Caco-2 (cell line): ENCODE data around the gene PROSER3. TPM values are rescaled to one million over a fixed set of nuclear protein-coding genes. Genes with fewer than 3 reads are reported as not detected.

ENCODE experiments used
- BruUV-seq: library from RNA; stranded (reverse); fragments of 400-500 nt; replicated peaks from 2 replicates; lab custom pipeline; 2021; lab: Mats Ljungman, UMichigan
- CTCF ChIA-PET: fragments of 300-600 bp; sonication (Branson Sonifier 250); formaldehyde crosslinking; loops from one replicate; lab custom pipeline; 2022; ENCODE audit warnings: antibody characterized with exemption; lab: Charles Lee
- POLR2A ChIA-PET: fragments of 300-600 bp; sonication (Branson Sonifier 250); formaldehyde crosslinking; loops from one replicate; lab custom pipeline; 2022; ENCODE audit warnings: antibody characterized with exemption; lab: Charles Lee
- DNase-seq, 2 experiments: peaks; one replicate each; pipeline versions ENCODE4 v3.0.0 to v3.0.0-alpha.2; 2020 to 2022
- H3K27me3 ChIP-seq: replicated peaks from 2 replicates; pipeline ENCODE4 v1.6.0; 2011; ENCODE audit warnings: low read length; ENCODE audit not compliant: control insufficient read depth, insufficient read depth
- H3K36me3 ChIP-seq: 2 replicates; pipeline ENCODE4 v1.5.1; 2011; ENCODE audit warnings: low read length; ENCODE audit not compliant: control insufficient read depth, insufficient read depth
- H3K4me1 ChIP-seq: fragments of 250-450 bp; sonication (Bioruptor Pico); 2 replicates; pipeline ENCODE4 v1.5.1; 2020; ENCODE audit warnings: mild to moderate bottlenecking
- H3K4me3 ChIP-seq: 2 replicates; pipeline ENCODE4 v1.5.1; 2011; ENCODE audit warnings: low read depth, mild to moderate bottlenecking, control low read depth, low read length
- H3K9me3 ChIP-seq: fragments of 250-450 bp; sonication (Bioruptor Pico); 2 replicates; pipeline ENCODE4 v1.5.1; 2020; ENCODE audit warnings: mild to moderate bottlenecking, moderate library complexity
- H3K27ac Mint-ChIP-seq: one replicate; pipeline ENCODE4 v1.8.0; 2022; ENCODE audit warnings: mixed read lengths; ENCODE audit not compliant: unreplicated experiment
- H3K27me3 Mint-ChIP-seq: one replicate; pipeline ENCODE4 v1.8.0; 2022; ENCODE audit warnings: mixed read lengths; ENCODE audit not compliant: insufficient read depth, unreplicated experiment
- H3K36me3 Mint-ChIP-seq: one replicate; pipeline ENCODE4 v1.8.0; 2022; ENCODE audit warnings: mild to moderate bottlenecking, mixed read lengths; ENCODE audit not compliant: insufficient read depth, unreplicated experiment
- H3K4me1 Mint-ChIP-seq: one replicate; pipeline ENCODE4 v1.8.0; 2022; ENCODE audit warnings: low read depth, mixed read lengths; ENCODE audit not compliant: unreplicated experiment
- H3K4me3 Mint-ChIP-seq: one replicate; pipeline ENCODE4 v1.8.0; 2022; ENCODE audit warnings: mild to moderate bottlenecking, moderate library complexity, mixed read lengths; ENCODE audit not compliant: unreplicated experiment
- H3K9me3 Mint-ChIP-seq: one replicate; pipeline ENCODE4 v1.8.0; 2022; ENCODE audit warnings: mixed read lengths; ENCODE audit not compliant: unreplicated experiment
- intact Hi-C: fragments of 100-400 bp; cut with micrococcal nuclease; formaldehyde crosslinking; loops from one replicate; pipeline ENCODE4 v1.10.0; 2022; ENCODE audit not compliant: unreplicated experiment
- total RNA-seq: library from RNA; stranded (reverse); gene quantifications from 2 replicates; pipeline ENCODE4 v1.2.3, GENCODE V29; 2022
- TF ChIP-seq, protein P1 (sequence below), 2 experiments: fragments of 200-600 bp in 1 of 2; IDR thresholded peaks; 1 replicate in 1 of 2; 2 replicates in 1 of 2; pipeline versions ENCODE4 v1.5.1 to v1.8.0; 2011 to 2022; ENCODE audit warnings: antibody characterized with exemption in 1 of 2, control low read depth in 1 of 2, inconsistent platforms in 1 of 2, low read depth in 1 of 2, low read length in 1 of 2, mild to moderate bottlenecking in 1 of 2, moderate library complexity in 1 of 2; ENCODE audit not compliant: insufficient read depth in 1 of 2, severe bottlenecking in 1 of 2, unreplicated experiment in 1 of 2

PROSER3 gene
- total RNA-seq, 1 experiment from 2014 or later: 34.6 TPM

DNA sequence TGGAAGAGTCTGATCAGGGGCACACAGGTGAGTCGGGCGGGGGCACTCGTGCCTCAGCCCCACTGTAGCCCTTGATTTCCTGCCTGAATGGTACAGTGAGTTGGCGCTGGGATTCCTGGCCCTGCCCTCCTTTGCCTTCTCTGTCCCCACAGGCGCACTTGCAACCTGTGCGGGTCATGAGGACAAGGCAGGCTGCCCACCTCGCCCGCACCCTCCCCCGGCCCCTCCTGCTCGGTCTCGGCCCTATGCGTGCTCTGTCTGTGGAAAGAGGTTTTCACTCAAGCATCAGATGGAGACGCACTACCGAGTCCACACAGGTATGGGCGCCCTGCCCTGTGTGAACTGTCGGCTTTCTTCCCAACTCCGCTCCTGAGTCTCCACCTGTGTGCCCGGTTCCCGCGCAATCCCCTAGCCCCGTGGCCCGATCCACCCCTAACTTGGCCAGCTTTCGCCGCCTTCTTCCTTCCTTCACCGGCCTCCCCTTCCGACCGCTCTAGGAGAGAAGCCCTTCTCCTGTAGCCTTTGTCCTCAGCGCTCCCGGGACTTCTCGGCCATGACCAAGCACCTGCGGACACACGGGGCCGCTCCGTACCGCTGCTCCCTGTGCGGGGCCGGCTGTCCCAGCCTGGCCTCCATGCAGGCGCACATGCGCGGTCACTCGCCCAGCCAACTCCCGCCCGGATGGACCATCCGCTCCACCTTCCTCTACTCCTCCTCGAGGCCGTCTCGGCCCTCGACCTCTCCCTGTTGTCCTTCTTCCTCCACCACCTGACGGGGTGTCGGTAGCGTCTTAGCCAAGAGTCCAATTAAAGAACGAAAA is 41.8 kb upstream of the PROSER3 start:
- BruUV-seq: TSS peak; percentile 18
- ChIA-PET POLR2A (no interaction called here), CTCF (interaction anchor here (0.6 to 0.9 kb wide), 2 partner anchors 19 to 24 kb away, joined by 3 read pairs; no protein-coding TSS in a partner anchor)
- peaks cover 8% of the 10 kb centered on the region for H3K4me1 ChIP-seq
- DNase-seq: no peak
- Mint-ChIP-seq H3K4me3 (peak overlapping the region; percentile 81), H3K36me3 (peaks cover 22% of the 10 kb centered on the region), H3K27me3 (peaks cover 2% of the 10 kb centered on the region), H3K4me1 (peaks cover 16% of the 10 kb centered on the region), H3K9me3 (no peaks in the 10 kb centered on the region), H3K27ac (peak overlapping the region; percentile 82)
- TF ChIP-seq, protein P1, sequence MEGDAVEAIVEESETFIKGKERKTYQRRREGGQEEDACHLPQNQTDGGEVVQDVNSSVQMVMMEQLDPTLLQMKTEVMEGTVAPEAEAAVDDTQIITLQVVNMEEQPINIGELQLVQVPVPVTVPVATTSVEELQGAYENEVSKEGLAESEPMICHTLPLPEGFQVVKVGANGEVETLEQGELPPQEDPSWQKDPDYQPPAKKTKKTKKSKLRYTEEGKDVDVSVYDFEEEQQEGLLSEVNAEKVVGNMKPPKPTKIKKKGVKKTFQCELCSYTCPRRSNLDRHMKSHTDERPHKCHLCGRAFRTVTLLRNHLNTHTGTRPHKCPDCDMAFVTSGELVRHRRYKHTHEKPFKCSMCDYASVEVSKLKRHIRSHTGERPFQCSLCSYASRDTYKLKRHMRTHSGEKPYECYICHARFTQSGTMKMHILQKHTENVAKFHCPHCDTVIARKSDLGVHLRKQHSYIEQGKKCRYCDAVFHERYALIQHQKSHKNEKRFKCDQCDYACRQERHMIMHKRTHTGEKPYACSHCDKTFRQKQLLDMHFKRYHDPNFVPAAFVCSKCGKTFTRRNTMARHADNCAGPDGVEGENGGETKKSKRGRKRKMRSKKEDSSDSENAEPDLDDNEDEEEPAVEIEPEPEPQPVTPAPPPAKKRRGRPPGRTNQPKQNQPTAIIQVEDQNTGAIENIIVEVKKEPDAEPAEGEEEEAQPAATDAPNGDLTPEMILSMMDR (IDR thresholded peaks at IDR 0.05; ENCODE audit: insufficient read depth in 1 of 2, low read depth in 1 of 2, low read length in 1 of 2, severe bottlenecking in 1 of 2, unreplicated experiment in 1 of 2): no peak
- no peaks in the 10 kb centered on the region for H3K9me3 ChIP-seq
- H3K4me3 ChIP-seq: peak overlapping the region; percentile 91
- no peaks in the 10 kb centered on the region for H3K36me3 ChIP-seq
- H3K27me3 ChIP-seq: no peaks in the 10 kb centered on the region
- intact Hi-C loops: loop anchor here (1.0 to 5.0 kb wide), 3 partner anchors 69 to 205 kb away; partner anchors contain the start of gene COX6B1

DNA sequence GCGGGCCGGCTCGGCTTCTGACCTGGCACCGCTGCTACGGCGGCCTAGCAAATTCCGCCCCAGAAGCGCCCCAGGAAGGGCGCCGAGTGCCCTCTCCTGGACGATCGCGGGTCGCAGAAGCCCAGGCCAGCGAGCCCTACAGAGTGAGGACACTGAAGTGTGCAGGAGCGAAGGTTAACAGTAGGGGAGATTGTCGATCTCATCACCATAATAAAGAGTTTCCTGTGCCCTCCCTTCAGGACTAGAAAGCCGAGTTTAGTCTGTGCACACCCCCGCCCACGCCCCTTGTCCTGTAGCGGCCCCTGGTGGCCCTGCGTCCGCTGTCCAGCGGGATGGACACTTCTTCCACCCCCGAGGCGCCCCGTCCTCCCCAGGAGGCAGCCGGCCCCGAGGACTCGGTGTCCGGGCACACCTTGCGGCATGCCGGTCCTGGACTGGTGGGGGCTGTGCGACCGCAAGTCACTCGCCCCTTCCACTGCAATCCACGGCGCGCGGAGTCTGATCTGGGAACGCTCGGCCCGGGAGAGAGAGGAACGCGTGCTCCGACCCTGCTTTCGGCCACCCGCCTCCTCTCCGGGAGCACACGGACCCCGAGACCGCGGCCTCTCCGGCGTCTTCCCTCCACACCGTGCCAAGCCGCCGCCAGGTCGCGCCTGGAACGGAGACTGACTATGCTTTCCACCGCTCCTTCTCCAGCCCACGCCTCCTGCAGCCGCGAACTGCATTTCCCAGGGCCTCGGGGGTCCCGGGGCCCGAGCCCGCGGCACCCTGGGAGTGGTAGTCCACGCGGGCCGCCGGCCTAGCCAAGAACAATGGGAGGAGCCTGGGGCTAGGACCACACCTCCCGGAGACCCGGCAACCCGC is 40.9 kb upstream of the PROSER3 start:
- Histone ChIP-seq H3K4me1 (peaks cover 8% of the 10 kb centered on the region), H3K36me3 (peaks cover 1% of the 10 kb centered on the region; the same call in 1 of the 2 replicates), H3K4me3 (peak overlapping the region; percentile 91), H3K27me3 (no peaks in the 10 kb centered on the region), H3K9me3 (no peaks in the 10 kb centered on the region)
- peak; percentile 95 to 98 for DNase-seq
- BruUV-seq: no TSS peak
- H3K36me3 Mint-ChIP-seq: peaks cover 29% of the 10 kb centered on the region
- H3K4me3 Mint-ChIP-seq: peak overlapping the region; percentile 81
- TF ChIP-seq, protein P1 (IDR thresholded peaks at IDR 0.05; ENCODE audit: insufficient read depth in 1 of 2, low read depth in 1 of 2, low read length in 1 of 2, severe bottlenecking in 1 of 2, unreplicated experiment in 1 of 2): peak; percentile 89 to 94
- H3K27me3 Mint-ChIP-seq: no peaks in the 10 kb centered on the region
- ChIA-PET CTCF (no interaction called here), POLR2A (no interaction called here)
- no peaks in the 10 kb centered on the region for H3K9me3 Mint-ChIP-seq
- intact Hi-C loops: loop anchor here (1.0 to 5.0 kb wide), 9 partner anchors 15 to 214 kb away; partner anchors contain the start of genes COX6B1 and LIN37
- H3K4me1 Mint-ChIP-seq: peaks cover 16% of the 10 kb centered on the region
- peak overlapping the region; percentile 82 for H3K27ac Mint-ChIP-seq
